Brain microvascular endothelial cell (primary cell): ENCODE results near the gene MAP2K5.

ENCODE experiments used
- DNase-seq: peaks from one replicate; pipeline ENCODE4 v3.0.0-alpha.2; 2020
- H3K27ac ChIP-seq: fragments of 250-450 bp; sonication (Bioruptor Pico); 2 replicates; pipeline ENCODE4 v1.5.1; 2020; ENCODE audit warnings: mild to moderate bottlenecking, moderate library complexity
- H3K27me3 ChIP-seq: fragments of 250-450 bp; sonication (Bioruptor Pico); replicated peaks from 2 replicates; pipeline ENCODE4 v1.5.1; 2020; ENCODE audit warnings: mild to moderate bottlenecking
- H3K36me3 ChIP-seq: fragments of 250-450 bp; sonication (Bioruptor Pico); replicated peaks from 2 replicates; pipeline ENCODE4 v1.5.1; 2020; ENCODE audit warnings: mild to moderate bottlenecking
- H3K4me3 ChIP-seq: 2 replicates; pipeline ENCODE4 v1.5.1; 2011; ENCODE audit warnings: low read depth, mild to moderate bottlenecking, control low read depth, low read length, moderate library complexity
- in situ Hi-C: cut with HindIII; loops from 2 replicates; pipeline ENCODE4 v1.10.0; 2017; ENCODE audit warnings: low sequenced_read_pairs, low pct_ligation_motif_present
- TF ChIP-seq, protein P1 (sequence below): IDR thresholded peaks from 2 replicates; pipeline ENCODE4 v1.5.1; 2011; ENCODE audit warnings: low read depth, mild to moderate bottlenecking, moderate library complexity, low read length, control low read depth, inconsistent platforms; ENCODE audit errors: missing control alignments

The MAP2K5 gene

DNA sequence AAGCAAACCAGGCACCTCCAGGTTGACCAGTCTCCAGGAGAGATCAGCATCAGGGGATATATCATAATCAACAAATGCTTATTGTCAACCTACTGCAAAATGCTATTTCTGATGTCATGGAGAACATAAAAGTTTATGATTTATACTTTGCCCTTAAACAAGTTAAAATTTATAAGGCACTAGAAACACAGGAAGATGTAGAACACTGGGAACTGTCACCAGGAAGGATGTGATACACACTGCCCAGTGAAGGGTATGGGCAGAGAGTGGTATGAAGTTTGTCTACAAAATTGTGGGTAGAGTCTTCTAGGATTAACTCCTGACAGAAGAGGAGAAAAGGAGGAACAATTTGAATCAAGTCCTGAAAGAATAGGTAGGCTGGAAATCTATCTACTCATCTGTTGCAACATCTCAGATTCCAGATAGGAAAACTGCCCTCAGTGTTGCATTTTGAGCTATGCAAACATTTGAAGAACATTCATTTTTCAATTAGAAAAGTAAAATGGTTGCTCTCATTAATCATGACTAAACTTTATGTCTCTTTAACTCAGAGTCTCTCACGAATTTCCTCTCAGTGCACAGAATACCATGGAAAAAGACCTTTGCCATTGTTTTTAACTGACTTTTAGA is 176.9 kb downstream of the MAP2K5 start:
- Histone ChIP-seq H3K27me3 (no peaks in the 10 kb centered on the region), H3K4me3 (no peak overlapping the region), H3K36me3 (no peaks in the 10 kb centered on the region), H3K27ac (no peak overlapping the region)
- in situ Hi-C loops = no loop called here
- DNase-seq = no peak
- TF ChIP-seq, protein P1, sequence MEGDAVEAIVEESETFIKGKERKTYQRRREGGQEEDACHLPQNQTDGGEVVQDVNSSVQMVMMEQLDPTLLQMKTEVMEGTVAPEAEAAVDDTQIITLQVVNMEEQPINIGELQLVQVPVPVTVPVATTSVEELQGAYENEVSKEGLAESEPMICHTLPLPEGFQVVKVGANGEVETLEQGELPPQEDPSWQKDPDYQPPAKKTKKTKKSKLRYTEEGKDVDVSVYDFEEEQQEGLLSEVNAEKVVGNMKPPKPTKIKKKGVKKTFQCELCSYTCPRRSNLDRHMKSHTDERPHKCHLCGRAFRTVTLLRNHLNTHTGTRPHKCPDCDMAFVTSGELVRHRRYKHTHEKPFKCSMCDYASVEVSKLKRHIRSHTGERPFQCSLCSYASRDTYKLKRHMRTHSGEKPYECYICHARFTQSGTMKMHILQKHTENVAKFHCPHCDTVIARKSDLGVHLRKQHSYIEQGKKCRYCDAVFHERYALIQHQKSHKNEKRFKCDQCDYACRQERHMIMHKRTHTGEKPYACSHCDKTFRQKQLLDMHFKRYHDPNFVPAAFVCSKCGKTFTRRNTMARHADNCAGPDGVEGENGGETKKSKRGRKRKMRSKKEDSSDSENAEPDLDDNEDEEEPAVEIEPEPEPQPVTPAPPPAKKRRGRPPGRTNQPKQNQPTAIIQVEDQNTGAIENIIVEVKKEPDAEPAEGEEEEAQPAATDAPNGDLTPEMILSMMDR = no peak

DNA sequence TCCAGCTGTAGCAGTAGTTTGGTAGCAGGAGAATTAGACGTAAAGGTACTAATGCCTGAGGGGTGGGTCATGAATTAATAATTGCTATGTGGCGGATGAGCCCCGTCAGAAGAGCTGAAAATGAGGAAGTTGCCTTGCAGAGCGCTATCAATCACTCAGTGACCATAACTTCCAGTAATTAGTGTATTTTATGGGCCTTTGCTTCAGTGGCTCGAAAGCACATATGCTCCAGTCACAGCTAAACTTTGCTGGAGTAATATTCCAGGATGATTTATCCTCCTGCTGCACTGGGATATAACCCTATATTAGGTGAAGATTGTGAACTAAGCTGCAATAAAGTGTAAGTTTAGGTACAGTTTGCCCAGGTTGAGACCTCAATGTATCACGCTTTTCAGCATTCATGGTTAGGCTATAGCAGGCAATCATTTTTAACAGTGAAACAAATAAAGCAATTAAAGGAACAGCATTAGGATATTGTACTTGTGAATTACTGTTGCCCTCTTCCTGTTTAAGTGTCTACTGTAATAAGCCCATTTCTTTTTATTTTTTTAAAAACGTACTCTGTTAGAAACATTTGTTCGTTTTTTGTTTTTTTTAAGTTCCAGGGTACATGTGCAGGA is 178.2 kb downstream of the MAP2K5 start:
- Histone ChIP-seq H3K36me3 (no peaks in the 10 kb centered on the region), H3K27me3 (no peaks in the 10 kb centered on the region), H3K4me3 (no peak overlapping the region), H3K27ac (no peak overlapping the region)
- in situ Hi-C loops = no loop called here
- DNase-seq = no peak
- TF ChIP-seq, protein P1 = no peak

DNA sequence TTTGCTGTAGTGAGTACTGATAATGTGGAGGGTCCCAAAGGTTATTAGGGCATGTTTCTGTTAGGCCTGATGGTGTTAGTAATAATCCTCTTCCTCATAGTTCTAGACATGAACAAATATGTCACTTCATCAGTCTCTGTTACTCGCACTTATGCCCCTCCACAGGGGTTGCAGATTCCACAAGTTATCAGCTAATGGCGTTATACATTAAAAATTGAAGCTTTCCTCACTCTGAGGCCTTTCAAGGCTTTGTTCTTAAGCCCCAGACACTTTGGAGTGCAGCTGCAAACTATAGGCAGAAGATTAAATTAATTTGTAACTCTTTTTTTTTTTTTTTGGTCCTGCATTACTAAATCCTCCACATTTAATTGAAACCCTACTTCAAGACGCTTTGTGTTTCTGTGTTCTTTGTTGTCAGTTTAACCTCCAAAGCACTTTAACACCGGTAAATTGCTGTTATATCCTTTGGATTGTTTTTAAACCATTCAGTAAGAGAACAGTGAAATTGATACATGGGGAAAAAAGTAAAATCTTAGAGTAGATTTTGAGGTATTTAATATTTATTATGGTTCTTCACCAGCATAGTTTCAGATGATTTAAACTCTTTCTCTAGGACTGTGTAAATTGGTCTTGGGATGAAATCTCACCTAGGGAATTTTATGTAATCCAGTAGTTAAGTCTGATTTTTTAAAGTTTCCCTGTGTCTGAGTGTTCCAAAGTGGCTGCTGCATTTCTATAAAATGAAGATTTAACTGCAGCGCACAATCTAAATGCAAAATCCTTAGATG is 179.7 kb downstream of the MAP2K5 start:
- Histone ChIP-seq H3K27ac (no peak overlapping the region), H3K27me3 (no peaks in the 10 kb centered on the region), H3K4me3 (no peak overlapping the region), H3K36me3 (no peaks in the 10 kb centered on the region)
- no peak for DNase-seq
- TF ChIP-seq, protein P1 = no peak
- in situ Hi-C loops = no loop called here

DNA sequence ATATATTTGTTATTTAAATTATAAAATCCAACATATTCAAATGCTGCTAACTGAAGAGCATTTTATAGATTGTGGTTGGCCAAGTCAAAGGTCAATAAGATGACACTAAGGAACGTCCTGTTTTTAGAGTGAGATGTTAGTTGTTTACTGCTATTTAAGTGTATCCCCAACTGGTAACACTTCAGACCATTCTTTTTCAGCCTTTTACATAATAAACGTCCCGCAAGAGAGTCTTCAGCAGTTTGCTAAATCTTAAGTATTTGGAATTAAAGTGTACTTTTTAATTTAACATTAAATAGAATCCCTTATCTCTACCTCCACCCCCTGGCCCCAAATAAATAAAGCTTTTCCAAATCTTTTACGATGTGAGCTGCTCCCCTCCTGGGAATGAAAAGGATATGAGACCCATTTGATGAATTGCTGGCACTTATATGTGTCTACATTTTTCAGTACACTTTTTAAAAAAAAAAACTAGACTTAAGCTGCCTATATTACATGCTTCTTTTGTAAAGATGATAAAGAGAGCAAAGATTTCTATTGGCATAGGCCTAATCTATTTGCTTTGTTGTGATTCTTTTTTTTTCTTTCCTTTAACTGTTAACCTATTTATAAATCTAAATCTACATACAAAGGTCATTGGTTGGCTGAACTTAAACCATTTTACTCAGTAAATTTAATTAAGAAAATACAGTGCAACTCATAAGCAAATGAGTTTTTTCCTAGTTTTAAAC is 181.0 kb downstream of the MAP2K5 start:
- in situ Hi-C loops = no loop called here
- Histone ChIP-seq H3K4me3 (no peak overlapping the region), H3K36me3 (no peaks in the 10 kb centered on the region), H3K27ac (no peak overlapping the region), H3K27me3 (no peaks in the 10 kb centered on the region)
- TF ChIP-seq, protein P1 = no peak
- no peak for DNase-seq

DNA sequence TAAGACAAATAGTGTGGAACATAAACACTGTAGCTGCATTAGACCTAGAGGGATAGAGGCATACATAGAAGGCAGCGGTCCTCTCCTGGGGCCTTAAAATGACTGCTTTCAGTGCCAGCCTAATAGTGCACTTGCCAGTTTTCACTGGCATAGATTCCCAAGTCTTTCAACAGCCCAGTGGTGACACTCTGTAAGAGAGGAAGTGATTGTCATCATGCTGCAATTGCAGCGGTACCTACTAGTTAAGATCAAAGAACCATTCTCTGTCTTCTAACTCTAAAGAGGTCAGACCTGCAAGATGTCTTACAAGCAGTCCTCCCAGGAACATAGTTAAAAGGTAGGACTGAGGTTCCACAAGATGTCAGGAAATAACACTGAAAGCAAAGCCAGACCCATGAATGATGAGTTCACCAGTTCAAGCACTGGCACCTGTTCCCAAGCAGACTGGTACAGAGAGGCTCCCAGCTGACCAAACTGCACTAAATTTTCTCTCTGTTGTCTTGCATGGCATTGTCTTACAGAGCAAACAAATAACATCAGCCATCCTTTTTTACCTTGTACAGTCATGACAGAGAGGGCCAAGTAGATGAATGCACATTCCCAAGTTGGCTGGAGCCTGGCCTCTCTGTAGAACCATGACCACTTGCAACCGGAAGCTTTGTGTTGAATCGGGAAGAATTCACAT is 182.3 kb downstream of the MAP2K5 start:
- no peaks in the 10 kb centered on the region for H3K27me3 ChIP-seq
- no peak overlapping the region for H3K27ac ChIP-seq
- TF ChIP-seq, protein P1 = no peak
- no peak for DNase-seq
- no peak overlapping the region for H3K4me3 ChIP-seq
- in situ Hi-C loops = no loop called here
- no peaks in the 10 kb centered on the region for H3K36me3 ChIP-seq
